ENCODE measurements around the gene LDAF1. TPM values are rescaled to one million over a fixed set of nuclear protein-coding genes. Genes with fewer than 3 reads are reported as not detected.
"Not testable (repeated sequence)": the region's sequence is repeated elsewhere in the genome, so short reads cannot be mapped to it uniquely, and the experiment has no call there.

The LDAF1 gene
- total RNA-seq, 2 experiments from 2014 or later: 10.7 to 12.3 TPM

GRCh38 chr16:21190013-21190412 lies 31.5 kb downstream of the LDAF1 start:
- no peak for ATAC-seq (ENCODE audit: low read depth)
- no peak for DNase-seq
- H3K27me3 Mint-ChIP-seq: peaks cover 15% of the 10 kb centered on the region
- H3K9me3 Mint-ChIP-seq: no peaks in the 10 kb centered on the region
- POLR2A ChIA-PET: interaction anchor here (0.6 kb wide), 1 partner anchor 11 kb away, joined by 3 read pairs; no protein-coding TSS in a partner anchor
- no peaks in the 10 kb centered on the region for H3K36me3 Mint-ChIP-seq
- no peak overlapping the region for H3K27ac Mint-ChIP-seq
- H3K4me3 Mint-ChIP-seq: no peak overlapping the region
- no peaks in the 10 kb centered on the region for H3K4me1 Mint-ChIP-seq

- Mint-ChIP-seq H3K36me3 (no peaks in the 10 kb centered on the region), H3K27me3 (peaks cover 19% of the 10 kb centered on the region), H3K4me1 (no peaks in the 10 kb centered on the region), H3K9me3 (no peaks in the 10 kb centered on the region), H3K27ac (no peak overlapping the region), H3K4me3 (no peak overlapping the region)
- no peak for ATAC-seq (ENCODE audit: low read depth)
- DNase-seq: no peak
- POLR2A ChIA-PET: no interaction called here
Observed at GRCh38 chr16:21190599-21190998, 32.1 kb downstream of the LDAF1 start.

- Mint-ChIP-seq H3K4me3 (no peak overlapping the region), H3K4me1 (no peaks in the 10 kb centered on the region), H3K27me3 (peaks cover 23% of the 10 kb centered on the region), H3K27ac (no peak overlapping the region), H3K9me3 (no peaks in the 10 kb centered on the region), H3K36me3 (no peaks in the 10 kb centered on the region)
- POLR2A ChIA-PET: no interaction called here
- DNase-seq (no peak), ATAC-seq (ENCODE audit: low read depth) (no peak)
Observed at GRCh38 chr16:21192991-21193390, 34.5 kb downstream of the LDAF1 start.

GRCh38 chr16:21194771-21195301 lies 36.4 kb downstream of the LDAF1 start:
- Mint-ChIP-seq H3K27me3 (peaks cover 31% of the 10 kb centered on the region), H3K27ac (no peak overlapping the region), H3K36me3 (no peaks in the 10 kb centered on the region), H3K4me1 (no peaks in the 10 kb centered on the region), H3K9me3 (no peaks in the 10 kb centered on the region), H3K4me3 (no peak overlapping the region)
- POLR2A ChIA-PET: no interaction called here
- DNase-seq (no peak), ATAC-seq (ENCODE audit: low read depth) (no peak)

GRCh38 chr16:21195330-21195729 lies 36.9 kb downstream of the LDAF1 start:
- H3K36me3 Mint-ChIP-seq; H3K9me3 Mint-ChIP-seq; H3K4me3 Mint-ChIP-seq; H3K4me1 Mint-ChIP-seq; DNase-seq; H3K27ac Mint-ChIP-seq; ATAC-seq (ENCODE audit: low read depth); POLR2A ChIA-PET: not testable (repeated sequence)
- peaks cover 31% of the 10 kb centered on the region for H3K27me3 Mint-ChIP-seq

GRCh38 chr16:21197112-21197511 lies 38.6 kb downstream of the LDAF1 start:
- H3K4me1 Mint-ChIP-seq: no peaks in the 10 kb centered on the region
- H3K27ac Mint-ChIP-seq: no peak overlapping the region
- peaks cover 42% of the 10 kb centered on the region for H3K27me3 Mint-ChIP-seq
- ATAC-seq (ENCODE audit: low read depth) (no peak), DNase-seq (no peak)
- H3K36me3 Mint-ChIP-seq: no peaks in the 10 kb centered on the region
- no peak overlapping the region for H3K4me3 Mint-ChIP-seq
- no peaks in the 10 kb centered on the region for H3K9me3 Mint-ChIP-seq
- POLR2A ChIA-PET: no interaction called here

- no peaks in the 10 kb centered on the region for H3K9me3 Mint-ChIP-seq
- ATAC-seq (ENCODE audit: low read depth) (no peak), DNase-seq (no peak)
- no peak overlapping the region for H3K4me3 Mint-ChIP-seq
- H3K4me1 Mint-ChIP-seq: no peaks in the 10 kb centered on the region
- no peaks in the 10 kb centered on the region for H3K36me3 Mint-ChIP-seq
- peaks cover 42% of the 10 kb centered on the region for H3K27me3 Mint-ChIP-seq
- no peak overlapping the region for H3K27ac Mint-ChIP-seq
- POLR2A ChIA-PET: no interaction called here
Observed at GRCh38 chr16:21197621-21198020, 39.1 kb downstream of the LDAF1 start.

GRCh38 chr16:21199607-21200218 lies 41.2 kb downstream of the LDAF1 start:
- H3K4me3 Mint-ChIP-seq: no peak overlapping the region

GRCh38 chr16:21203155-21203797 lies 44.8 kb downstream of the LDAF1 start:
- POLR2A ChIA-PET: no interaction called here

More at GRCh38 chr16:21199607-21200218, 41.2 kb downstream of the LDAF1 start:
- no peak for ATAC-seq (ENCODE audit: low read depth)
- Mint-ChIP-seq H3K4me1 (no peaks in the 10 kb centered on the region), H3K27ac (no peak overlapping the region), H3K27me3 (peaks cover 37% of the 10 kb centered on the region), H3K36me3 (no peaks in the 10 kb centered on the region), H3K9me3 (no peaks in the 10 kb centered on the region)
- DNase-seq: no peak
- POLR2A ChIA-PET: no interaction called here

GRCh38 chr16:21205303-21205702 lies 46.8 kb downstream of the LDAF1 start:
- H3K27ac Mint-ChIP-seq: no peak overlapping the region
- H3K4me1 Mint-ChIP-seq: no peaks in the 10 kb centered on the region
- ATAC-seq (ENCODE audit: low read depth): no peak
- POLR2A ChIA-PET: no interaction called here
- no peaks in the 10 kb centered on the region for H3K9me3 Mint-ChIP-seq
- DNase-seq: no peak
- H3K36me3 Mint-ChIP-seq: no peaks in the 10 kb centered on the region
- no peak overlapping the region for H3K4me3 Mint-ChIP-seq
- H3K27me3 Mint-ChIP-seq: peaks cover 27% of the 10 kb centered on the region

More at GRCh38 chr16:21203155-21203797, 44.8 kb downstream of the LDAF1 start:
- no peaks in the 10 kb centered on the region for H3K36me3 Mint-ChIP-seq
- no peak overlapping the region for H3K27ac Mint-ChIP-seq
- no peaks in the 10 kb centered on the region for H3K4me1 Mint-ChIP-seq
- H3K9me3 Mint-ChIP-seq: no peaks in the 10 kb centered on the region
- no peak overlapping the region for H3K4me3 Mint-ChIP-seq
- no peak for DNase-seq
- H3K27me3 Mint-ChIP-seq: peaks cover 27% of the 10 kb centered on the region
- no peak for ATAC-seq (ENCODE audit: low read depth)

- Mint-ChIP-seq H3K4me1 (no peaks in the 10 kb centered on the region), H3K27me3 (peaks cover 24% of the 10 kb centered on the region), H3K36me3 (no peaks in the 10 kb centered on the region), H3K4me3 (no peak overlapping the region), H3K27ac (no peak overlapping the region), H3K9me3 (no peaks in the 10 kb centered on the region)
- ATAC-seq (ENCODE audit: low read depth): no peak
- POLR2A ChIA-PET: no interaction called here
- no peak for DNase-seq
Observed at GRCh38 chr16:21206550-21206949, 48.1 kb downstream of the LDAF1 start.

- ATAC-seq (ENCODE audit: low read depth) (no peak), DNase-seq (no peak)
- H3K9me3 Mint-ChIP-seq: no peaks in the 10 kb centered on the region
- no peaks in the 10 kb centered on the region for H3K36me3 Mint-ChIP-seq
- no peak overlapping the region for H3K27ac Mint-ChIP-seq
- peaks cover 18% of the 10 kb centered on the region for H3K27me3 Mint-ChIP-seq
- POLR2A ChIA-PET: no interaction called here
- no peak overlapping the region for H3K4me3 Mint-ChIP-seq
- H3K4me1 Mint-ChIP-seq: no peaks in the 10 kb centered on the region
Observed at GRCh38 chr16:21208446-21209230, 50.2 kb downstream of the LDAF1 start.

GRCh38 chr16:21211486-21211885 lies 53.0 kb downstream of the LDAF1 start, which contains the start of gene ZP2:
ZP2 (minus strand) TSS chr16:21211574; CDS start chr16:21211547, 27 bp downstream.
- Mint-ChIP-seq H3K4me1 (no peaks in the 10 kb centered on the region), H3K27ac (no peak within 1 kb of the TSS), H3K27me3 (peaks cover 33% of the 10 kb centered on the region), H3K9me3 (no peaks in the 10 kb centered on the region), H3K36me3 (no peaks in the 10 kb centered on the region), H3K4me3 (no peak within 1 kb of the TSS)
- ATAC-seq (ENCODE audit: low read depth) (no peak), DNase-seq (no peak)
- POLR2A ChIA-PET: no interaction called here
